ENCODE measurements around the gene PAFAH1B1.
A peak's percentile ranks its signal among the peaks of the same experiment; 100 is the strongest.

PAFAH1B1 gene

GRCh38 chr17:2560658-2561057 lies 32.8 kb upstream of the PAFAH1B1 start:
- Histone ChIP-seq H3K4me2 (ENCODE audit: low read length) (no peak overlapping the region), H3K4me1 (ENCODE audit: control insufficient read depth, low read length) (peaks cover 17% of the 10 kb centered on the region), H3K36me3 (ENCODE audit: control insufficient read depth, low read length) (no peaks in the 10 kb centered on the region), H3K27ac (ENCODE audit: low read depth, low read length) (no peak overlapping the region), H3F3A (ENCODE audit: control insufficient read depth, insufficient read depth) (no peaks in the 10 kb centered on the region), H3K9me3 (ENCODE audit: control insufficient read depth, insufficient read depth, low read length) (peaks cover 2% of the 10 kb centered on the region; the same call in 1 of the 2 replicates), H3K4me3 (ENCODE audit: low read length) (no peak overlapping the region), H4K20me1 (ENCODE audit: control insufficient read depth, insufficient read depth, low read depth, low read length) (no peaks in the 10 kb centered on the region), H3K79me2 (ENCODE audit: control insufficient read depth, low read length) (no peaks in the 10 kb centered on the region), H3K27me3 (ENCODE audit: control insufficient read depth, low read length) (no peaks in the 10 kb centered on the region), H3K9me2 (replicated peaks; ENCODE audit: control insufficient read depth, low read length) (no peaks in the 10 kb centered on the region)
- TF ChIP-seq EZH2phosphoT487 (IDR thresholded peaks at IDR 0.05; ENCODE audit: borderline replicate concordance, low read length) (no peak), CTCF (IDR thresholded peaks at IDR 0.05; ENCODE audit: low read depth, low read length, poor library complexity, severe bottlenecking) (no peak)

DNA sequence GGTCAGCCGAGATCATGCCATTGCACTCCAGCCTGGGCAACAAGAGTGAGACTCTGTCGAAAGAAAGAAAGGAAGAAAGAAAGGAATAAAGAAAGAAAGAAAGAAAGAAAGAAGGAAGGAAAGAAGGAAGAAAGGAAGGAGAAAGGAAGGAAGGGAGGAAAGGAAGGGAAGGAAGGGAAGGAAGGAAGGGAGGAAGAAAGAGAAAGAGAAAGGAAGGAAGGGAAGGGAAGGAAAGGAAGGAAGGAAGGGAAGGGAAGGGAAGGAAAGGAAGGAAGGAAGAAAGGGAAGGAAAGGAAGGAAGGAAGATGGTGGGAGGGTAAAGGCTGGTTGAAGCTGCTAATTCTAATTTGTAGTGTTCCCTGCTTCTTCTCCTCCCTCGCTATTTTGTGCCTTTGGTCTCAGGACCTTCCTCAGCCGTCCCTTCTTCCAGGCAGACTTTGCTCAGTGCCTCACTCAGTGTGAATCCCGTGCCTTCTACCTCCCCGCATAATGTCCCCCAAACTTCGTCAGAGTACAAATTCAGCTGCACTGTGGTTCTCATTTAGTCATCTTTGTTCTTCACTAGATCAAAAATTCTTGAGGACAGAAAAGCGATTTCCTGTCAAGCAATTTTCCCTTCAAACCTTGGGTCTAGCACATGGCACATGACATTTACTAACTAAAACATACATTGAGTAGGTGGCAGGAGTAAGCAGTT lies 31.1 kb upstream of the PAFAH1B1 start:
- Histone ChIP-seq H3K9me3 (ENCODE audit: control insufficient read depth, insufficient read depth, low read length) (peaks cover 2% of the 10 kb centered on the region; the same call in 1 of the 2 replicates), H4K20me1 (ENCODE audit: control insufficient read depth, insufficient read depth, low read depth, low read length) (no peaks in the 10 kb centered on the region), H3K27ac (ENCODE audit: low read depth, low read length) (no peak overlapping the region), H3K36me3 (ENCODE audit: control insufficient read depth, low read length) (no peaks in the 10 kb centered on the region), H3K4me2 (ENCODE audit: low read length) (no peak overlapping the region), H3K27me3 (ENCODE audit: control insufficient read depth, low read length) (no peaks in the 10 kb centered on the region), H3K9me2 (replicated peaks; ENCODE audit: control insufficient read depth, low read length) (no peaks in the 10 kb centered on the region), H3F3A (ENCODE audit: control insufficient read depth, insufficient read depth) (no peaks in the 10 kb centered on the region), H3K4me3 (ENCODE audit: low read length) (no peak overlapping the region), H3K79me2 (ENCODE audit: control insufficient read depth, low read length) (no peaks in the 10 kb centered on the region), H3K4me1 (ENCODE audit: control insufficient read depth, low read length) (peaks cover 17% of the 10 kb centered on the region)
- TF ChIP-seq EZH2phosphoT487 (IDR thresholded peaks at IDR 0.05; ENCODE audit: borderline replicate concordance, low read length) (no peak), CTCF (IDR thresholded peaks at IDR 0.05; ENCODE audit: low read depth, low read length, poor library complexity, severe bottlenecking) (no peak)

- Histone ChIP-seq H3K4me3 (ENCODE audit: low read length) (no peak overlapping the region), H3K27me3 (ENCODE audit: control insufficient read depth, low read length) (no peaks in the 10 kb centered on the region), H3K36me3 (ENCODE audit: control insufficient read depth, low read length) (no peaks in the 10 kb centered on the region), H3K27ac (ENCODE audit: low read depth, low read length) (no peak overlapping the region), H3K79me2 (ENCODE audit: control insufficient read depth, low read length) (no peaks in the 10 kb centered on the region), H3K4me1 (ENCODE audit: control insufficient read depth, low read length) (peaks cover 14% of the 10 kb centered on the region), H3K9me2 (replicated peaks; ENCODE audit: control insufficient read depth, low read length) (no peaks in the 10 kb centered on the region), H3F3A (ENCODE audit: control insufficient read depth, insufficient read depth) (no peaks in the 10 kb centered on the region), H3K4me2 (ENCODE audit: low read length) (peak overlapping the region; percentile 15; the same call in 1 of the 2 replicates), H4K20me1 (ENCODE audit: control insufficient read depth, insufficient read depth, low read depth, low read length) (no peaks in the 10 kb centered on the region), H3K9me3 (ENCODE audit: control insufficient read depth, insufficient read depth, low read length) (peaks cover 2% of the 10 kb centered on the region; the same call in 1 of the 2 replicates)
- TF ChIP-seq EZH2phosphoT487 (IDR thresholded peaks at IDR 0.05; ENCODE audit: borderline replicate concordance, low read length) (no peak), CTCF (IDR thresholded peaks at IDR 0.05; ENCODE audit: low read depth, low read length, poor library complexity, severe bottlenecking) (no peak)
Measured at GRCh38 chr17:2563061-2563460, 30.4 kb upstream of the PAFAH1B1 start.

Data from DOHH2 (cell line).